NCI-H774 (cell line): ENCODE results near the gene SDF2.
A peak's percentile ranks its signal among the peaks of the same experiment; 100 is the strongest.
"Not testable (repeated sequence)": the region's sequence is repeated elsewhere in the genome, so short reads cannot be mapped to it uniquely, and the experiment has no call there.

ENCODE experiments used
- DNase-seq: peaks from one replicate; lab custom pipeline; 2025; lab: John Stamatoyannopoulos, UW

The SDF2 gene

DNA sequence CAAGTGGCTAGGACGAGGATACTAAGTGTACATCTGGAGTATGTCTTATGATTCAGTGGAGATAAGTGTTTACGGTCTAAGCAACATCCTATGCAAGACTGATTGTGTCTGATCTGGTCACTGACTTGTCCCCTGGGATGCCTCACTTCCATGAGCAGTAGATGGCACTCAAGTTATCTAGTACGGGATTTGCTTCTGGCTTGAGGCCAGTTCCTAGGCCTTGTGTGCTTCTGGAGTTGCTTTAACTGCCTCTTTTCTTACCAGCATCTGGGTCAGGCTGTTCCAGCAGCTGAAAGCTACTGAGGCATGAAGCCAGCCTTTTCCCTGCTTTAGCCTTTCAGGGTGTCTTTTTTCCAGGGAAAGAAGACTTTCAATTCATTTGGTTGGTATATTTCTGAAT lies 23.3 kb upstream of the SDF2 start:
- DNase-seq: no peak

DNA sequence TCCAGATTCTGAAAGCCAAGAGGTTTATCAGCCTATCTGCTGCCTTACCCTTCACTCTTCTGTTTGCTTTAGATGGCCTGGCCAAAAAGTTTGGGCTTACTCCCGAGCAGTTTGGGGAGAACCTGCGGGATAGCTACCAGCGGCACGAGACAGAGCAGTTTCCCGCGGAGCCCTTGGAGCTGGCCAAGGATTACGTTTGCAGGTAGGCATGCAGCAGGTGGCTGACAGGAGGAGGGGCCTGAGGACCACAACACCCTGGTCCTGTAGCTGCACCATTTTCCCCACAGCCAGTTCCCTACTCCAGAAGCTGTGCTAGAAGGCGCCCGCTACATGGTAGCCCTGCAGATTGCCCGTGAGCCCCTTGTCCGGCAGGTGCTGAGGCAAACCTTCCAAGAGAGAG lies 20.9 kb upstream of the SDF2 start:
- no peak for DNase-seq

DNA sequence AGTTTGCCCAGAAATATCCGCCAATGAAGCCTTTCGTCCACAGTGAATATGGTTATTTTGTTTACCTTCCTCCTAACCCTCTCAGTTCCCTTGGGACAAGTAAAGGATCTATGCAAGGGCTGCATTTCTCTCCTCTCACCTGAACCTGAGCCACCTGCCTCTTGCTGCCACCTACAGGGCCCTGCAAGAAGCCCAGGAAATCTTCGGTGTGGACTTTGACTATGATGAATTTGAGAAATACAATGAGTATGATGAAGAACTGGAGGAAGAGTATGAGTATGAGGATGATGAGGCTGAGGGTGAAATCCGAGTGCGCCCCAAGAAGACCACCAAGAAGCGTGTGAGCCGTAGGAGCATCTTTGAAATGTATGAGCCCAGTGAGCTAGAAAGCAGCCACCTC lies 14.3 kb upstream of the SDF2 start:
- DNase-seq: no peak

DNA sequence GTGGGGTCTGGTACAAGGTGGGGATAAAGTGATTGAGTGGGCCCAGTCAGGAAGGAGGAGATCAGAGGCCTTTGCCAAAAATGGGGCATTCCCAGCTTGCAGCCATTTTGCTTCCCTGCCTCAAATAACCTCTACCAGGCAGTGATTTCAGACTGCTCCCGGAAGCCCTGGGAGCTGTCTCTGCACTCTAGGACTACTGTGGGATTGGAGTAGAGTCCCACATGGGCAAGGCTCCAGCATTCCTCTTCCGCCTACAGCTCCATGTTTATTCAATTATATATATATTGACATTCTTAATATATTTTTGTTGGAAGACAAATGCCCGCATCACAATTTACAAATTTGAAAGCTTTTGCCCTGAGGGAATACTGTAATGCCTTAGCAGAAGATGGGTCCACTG lies 13.8 kb upstream of the SDF2 start:
- DNase-seq: no peak

DNA sequence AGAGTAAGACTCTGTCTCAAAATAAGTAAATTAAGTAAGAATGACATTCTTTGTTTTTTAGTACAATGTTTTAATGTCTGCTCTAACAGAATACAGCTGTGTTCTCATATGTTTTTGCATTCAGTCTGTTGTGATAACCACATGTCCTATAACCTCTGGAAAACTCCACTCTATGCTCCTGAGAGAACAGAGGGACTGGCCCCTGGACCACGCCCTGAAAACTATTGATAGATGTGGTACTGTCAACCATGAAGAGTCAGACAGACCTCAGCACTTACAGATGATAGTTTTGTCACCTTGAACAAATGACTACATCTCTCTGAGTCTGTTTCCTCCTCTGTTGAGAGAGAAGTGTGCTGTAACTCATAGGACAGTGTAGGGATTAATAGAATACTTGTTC lies 8.2 kb upstream of the SDF2 start:
- no peak for DNase-seq

DNA sequence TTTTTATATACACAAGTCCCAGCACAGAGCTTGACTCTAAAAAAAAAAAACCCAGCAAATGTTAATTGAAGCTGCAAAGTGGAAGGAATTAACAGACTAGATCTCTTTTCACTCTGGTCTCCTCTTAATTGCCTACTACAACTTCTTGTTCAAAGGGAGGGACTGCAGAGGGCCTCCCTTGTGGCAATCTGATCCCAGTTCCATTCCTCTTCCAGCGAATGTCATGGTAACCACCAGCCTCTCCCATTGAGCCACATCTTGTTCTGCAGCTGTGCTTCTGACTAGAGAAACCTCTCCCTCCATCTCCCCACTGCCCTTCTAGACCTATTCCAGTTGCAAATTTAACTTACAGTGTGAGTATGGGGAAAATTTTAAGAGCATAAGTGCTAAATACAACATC lies 6.2 kb upstream of the SDF2 start:
- DNase-seq: no peak

DNA sequence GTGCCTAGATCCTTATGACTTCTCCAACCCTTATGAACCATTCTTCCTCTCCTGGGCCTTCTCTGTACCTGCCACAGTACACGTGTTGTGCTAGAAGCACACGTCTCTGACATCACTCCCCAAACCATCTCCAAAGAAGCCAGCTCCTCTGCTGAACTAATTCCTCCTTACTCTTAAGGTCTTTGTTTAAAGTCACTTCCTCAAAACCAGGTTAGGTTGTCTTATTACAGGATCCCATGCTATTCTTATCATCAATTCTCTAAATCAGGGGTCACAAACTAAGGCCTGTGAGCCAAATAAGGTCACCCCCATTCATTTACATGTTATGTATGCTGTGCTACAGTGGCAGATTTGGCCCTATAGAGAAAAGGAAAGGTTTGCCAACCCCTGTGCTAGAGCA lies 4.3 kb upstream of the SDF2 start:
- no peak for DNase-seq

DNA sequence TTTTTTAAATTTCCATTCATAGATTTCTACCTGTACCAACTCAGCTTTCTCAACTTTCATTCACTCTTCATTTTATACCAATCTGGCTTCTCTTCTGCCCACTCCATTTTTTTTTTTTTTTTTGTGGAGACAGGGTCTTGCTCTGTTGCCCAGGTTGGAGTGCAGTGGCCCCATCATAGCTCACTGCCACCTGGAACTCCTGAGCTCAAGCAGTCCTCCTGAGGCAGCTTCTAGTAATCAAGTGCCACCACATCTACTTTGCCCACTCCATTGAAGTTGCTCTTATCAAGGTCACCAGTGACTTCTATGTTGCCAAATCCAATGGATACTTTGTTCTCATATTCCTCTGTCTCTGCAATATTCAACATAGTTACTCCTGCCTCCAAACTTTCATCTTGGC lies 2.0 kb upstream of the SDF2 start:
- no peak for DNase-seq

DNA sequence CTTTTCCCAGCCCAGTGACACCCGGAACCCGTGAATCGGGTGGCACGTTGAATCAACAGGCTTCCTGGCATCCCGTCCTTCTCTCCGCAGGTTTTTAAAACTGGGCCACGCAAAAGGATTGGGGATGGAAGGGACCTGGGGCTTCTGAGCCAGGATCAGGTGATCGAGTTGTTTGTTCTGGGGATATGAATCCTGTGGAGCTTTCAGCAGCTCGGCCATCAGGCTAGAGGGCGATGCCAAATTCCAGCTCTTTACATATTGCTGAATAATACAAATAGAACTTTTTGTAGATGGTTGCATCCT lies 772 bp upstream of the SDF2 start:
- DNase-seq: no peak

DNA sequence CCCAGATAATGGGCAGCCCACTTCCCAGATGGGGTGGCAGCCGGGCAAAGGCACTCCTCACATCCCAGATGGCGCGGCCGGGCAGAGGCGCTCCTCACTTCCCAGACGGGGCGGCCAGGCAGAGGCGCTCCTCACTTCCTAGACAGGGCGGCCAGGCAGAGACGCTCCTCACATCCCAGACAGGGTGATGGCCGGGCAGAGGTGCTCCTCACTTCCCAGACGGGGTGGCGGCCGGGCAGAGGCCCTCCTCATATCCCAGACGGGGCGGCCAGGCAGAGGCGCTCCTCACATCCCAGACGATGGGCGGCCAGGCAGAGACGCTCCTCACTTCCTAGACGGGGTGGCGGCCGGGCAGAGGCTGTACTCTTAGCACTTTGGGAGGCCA lies 2.2 kb downstream of the SDF2 start:
- not testable (repeated sequence) for DNase-seq

DNA sequence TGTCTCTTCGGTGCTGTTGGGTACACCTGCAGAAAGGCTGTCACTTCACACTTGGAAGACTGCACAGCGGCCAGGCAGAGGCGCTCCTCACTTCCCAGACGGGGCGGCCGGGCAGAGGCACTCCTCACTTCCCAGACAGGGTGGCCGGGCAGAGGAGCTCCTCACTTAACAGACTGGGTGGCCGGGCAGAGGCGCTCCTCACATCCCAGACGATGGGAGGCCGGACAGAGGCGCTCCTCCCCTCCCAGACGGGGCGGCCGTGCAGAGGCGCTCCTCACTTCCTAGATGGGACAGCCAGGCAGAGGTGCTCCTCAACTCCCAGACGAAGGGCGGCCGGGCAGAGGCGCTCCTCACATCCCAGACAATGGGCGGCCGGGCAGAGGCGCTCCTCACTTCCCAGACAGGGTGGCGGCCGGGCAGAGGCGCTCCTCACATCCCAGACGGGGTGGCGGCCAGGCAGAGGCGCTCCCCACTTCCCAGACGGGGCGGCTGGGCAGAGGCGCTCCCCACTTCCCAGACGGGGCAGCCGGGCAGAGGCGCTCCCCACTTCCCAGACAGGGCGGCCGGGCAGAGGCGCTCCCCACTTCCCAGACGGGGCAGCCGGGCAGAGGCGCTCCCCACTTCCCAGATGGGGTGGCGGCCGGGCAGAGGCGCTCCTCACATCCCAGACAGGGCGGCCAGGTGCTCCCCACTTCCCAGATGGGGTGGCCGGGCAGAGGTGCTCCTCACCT lies 2.8 kb downstream of the SDF2 start:
- not testable (repeated sequence) for DNase-seq

DNA sequence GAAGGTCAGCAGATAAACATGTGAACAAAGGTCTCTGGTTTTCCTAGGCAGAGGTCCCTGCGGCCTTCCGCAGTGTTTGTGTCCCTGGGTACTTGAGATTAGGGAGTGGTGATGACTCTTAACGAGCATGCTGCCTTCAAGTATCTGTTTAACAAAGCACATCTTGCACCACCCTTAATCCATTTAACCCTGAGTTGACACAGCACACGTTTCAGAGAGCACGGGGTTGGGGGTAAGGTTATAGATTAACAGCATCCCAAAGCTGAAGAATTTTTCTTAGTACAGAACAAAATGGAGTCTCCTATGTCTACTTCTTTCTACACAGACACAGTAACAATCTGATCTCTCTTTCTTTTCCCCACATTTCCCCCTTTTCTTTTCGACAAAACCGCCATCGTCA lies 3.4 kb downstream of the SDF2 start:
- not testable (repeated sequence) for DNase-seq

DNA sequence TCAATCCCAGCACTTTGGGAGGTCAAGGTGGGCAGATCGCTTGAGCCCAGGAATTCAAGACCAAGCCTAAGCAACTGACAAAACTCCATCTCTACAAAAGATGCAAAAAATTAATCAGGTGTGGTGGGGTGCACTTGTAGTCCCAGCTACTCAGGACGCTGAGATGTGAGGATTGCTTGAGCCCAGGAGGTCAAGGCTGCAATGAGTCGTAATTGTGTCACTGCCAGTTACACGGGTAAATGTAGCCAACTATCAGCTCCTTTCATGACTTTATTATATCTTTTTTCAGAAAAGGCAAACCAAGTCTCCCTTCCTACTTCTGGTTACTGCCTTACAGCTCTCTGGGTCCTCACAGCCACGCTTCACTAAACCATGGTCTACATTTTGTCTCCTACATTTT lies 4.0 kb downstream of the SDF2 start:
- DNase-seq: no peak

DNA sequence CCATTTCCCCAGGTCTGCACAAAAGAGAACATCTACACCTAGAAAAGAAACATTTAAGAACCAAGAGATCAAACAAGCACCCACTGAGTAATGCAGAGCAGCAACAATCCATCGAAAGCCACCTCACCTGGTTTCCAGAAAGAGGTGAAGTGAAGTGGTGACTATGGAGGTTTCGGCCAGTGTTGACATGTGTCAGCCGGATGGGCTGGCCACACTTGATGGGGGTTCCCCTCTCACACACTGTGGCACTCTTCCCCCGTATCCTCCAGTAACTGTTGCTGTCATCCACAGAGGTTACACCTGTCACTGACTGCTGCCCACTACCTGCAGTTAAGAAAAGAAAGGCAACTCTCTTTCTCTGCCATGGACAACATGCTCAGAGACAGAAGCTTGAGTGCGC lies 6.5 kb downstream of the SDF2 start:
- no peak for DNase-seq

DNA sequence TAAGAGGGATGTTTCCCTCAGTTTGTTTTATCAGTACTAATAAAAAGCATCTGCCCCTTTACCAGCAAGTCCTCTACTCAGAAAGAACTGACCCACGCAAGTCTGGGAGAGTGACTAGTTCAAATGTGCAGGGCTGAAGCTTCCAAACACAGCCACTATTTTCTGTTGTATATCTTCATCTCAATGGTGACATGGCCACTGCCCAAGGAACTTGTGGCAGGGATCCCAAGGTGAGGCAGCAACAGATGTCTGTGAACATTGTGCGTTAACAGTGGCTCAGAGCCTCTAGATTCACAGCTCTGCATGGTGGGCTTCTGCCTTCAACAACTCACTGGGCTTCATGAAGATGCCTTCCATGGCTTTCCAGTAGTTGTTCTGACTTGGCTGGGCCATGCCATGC lies 13.0 kb downstream of the SDF2 start:
- DNase-seq: no peak

DNA sequence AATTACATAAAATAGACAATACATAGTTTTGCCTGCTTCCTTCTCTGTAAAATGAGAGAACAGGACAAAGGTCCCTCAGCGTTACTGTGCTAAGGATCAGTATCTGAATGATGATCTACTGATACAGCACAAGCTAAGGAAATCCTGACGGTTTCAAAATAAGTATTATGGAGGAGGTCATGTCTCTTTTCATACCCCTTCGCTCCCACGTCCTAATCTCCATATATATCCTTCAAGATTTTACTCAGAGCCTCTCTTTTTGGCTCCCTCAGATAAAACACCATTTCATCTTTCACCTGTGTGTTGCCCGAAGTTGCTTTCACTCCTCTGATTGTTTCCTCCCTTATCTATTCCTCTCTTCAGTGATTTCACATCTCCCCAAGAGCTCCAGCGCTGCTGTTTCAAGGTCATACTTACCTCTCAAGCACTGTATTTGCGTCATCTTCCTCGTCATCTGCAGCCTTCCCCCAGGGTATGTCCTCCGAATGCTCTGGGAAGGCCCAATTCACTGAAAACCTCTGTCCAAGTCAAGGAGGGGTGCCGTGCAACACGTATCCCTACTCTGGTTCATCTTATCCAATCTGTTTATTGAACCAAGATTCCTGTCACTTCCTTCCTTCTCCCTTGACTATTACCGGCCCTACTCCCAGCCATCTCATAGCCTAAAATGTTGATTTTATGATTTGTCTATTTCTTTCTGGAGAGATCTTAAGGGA lies 15.5 kb downstream of the SDF2 start:
- no peak for DNase-seq

DNA sequence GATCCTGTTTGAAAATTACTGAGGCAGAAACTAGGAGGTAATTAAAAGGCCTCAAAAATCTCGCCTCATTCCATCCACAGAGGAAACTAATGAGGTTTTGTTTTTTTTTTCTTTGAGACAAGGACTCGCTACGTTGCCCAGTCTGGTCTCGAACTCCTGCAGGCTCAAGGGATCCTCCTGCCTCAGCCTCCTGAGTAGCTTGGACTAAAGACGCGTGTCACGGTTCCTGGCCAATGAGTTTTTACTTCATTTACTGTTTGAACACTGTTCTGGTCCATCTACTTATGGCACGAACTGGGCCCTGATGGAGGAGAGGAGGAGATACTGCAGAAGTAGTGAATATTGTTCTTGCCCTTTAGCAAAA lies 16.1 kb downstream of the SDF2 start:
- no peak for DNase-seq

DNA sequence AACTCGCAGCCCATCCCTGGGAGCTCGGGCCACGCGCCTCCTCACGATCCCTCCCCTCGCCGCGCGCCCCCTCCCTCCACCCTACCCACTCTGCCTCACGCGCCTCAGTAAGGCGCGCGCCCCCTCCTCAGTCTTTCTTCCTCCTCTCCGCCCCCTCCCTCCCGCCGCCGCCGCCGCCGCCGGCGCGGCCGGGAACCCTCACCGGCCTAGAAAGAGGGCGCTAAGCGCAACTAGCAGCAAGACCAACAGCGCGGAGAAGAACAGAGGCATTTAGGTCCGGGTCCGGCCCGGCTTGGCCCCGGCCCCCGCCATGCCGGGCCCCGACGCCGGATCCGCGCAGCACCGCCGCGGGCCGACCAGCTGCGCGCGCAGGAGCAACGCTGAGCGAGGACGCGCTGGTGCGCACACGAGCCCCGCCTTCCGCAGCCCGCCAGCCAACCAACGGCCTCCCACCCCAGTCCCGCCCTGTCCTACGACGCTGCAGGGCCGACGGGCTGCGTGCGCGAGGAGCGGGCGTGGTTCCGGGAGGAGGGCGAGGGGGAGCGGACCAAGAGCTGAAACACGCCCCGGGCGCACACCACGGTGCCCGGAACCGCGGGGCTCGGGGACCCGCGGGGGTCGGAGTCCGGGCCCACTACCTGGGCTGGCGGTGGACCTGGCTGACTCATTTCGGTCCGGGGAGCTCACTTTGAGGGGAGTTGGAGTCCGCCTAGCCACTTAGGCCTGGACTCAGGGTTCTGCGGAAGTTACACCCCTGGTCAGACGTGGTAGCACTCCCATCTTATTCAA lies 16.7 kb downstream of the SDF2 start, which contains the start of gene BLTP2:
BLTP2 (minus strand) TSS at position 372 of the 789 bp plus-strand sequence; CDS start at position 270, 102 bp downstream.
- peak; percentile 97 for DNase-seq

DNA sequence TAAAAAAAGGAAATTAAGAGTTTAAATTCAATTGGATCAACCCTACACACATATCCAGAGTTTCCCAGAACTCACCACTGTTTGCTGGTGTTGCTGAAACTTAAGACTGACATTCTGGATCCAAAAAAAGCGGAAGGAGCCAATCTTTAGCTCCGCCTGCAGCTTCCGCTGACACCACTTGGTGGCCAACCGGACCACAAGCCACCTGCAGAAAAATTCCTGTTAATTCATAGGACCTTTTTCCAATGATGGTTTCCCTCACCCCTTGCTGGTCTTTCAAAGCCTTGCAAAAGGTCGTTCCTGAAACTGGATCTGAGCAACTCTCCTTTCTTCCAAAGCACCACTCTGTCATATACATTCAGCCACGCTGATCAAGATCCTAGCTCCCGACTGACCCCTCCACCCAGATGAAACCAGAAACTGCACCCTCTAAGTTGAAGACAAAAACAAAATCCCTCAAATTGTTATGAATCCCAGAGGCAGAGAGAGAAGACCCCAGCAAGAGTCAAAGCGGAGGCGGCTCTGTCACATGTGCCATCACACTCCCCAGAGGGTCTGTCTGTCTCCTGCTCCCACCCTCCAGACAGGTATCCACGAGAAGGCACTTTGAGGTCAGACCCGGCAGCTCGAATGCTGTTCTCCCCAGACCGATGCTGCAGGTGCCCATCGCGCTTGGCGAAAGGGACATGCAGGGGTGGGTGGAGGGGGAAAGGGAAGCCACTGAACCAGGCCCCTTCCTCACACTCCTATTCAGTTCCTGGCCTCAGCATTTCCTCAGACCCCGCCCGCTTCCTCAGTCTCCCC lies 17.5 kb downstream of the SDF2 start:
- DNase-seq: peak; percentile 13

DNA sequence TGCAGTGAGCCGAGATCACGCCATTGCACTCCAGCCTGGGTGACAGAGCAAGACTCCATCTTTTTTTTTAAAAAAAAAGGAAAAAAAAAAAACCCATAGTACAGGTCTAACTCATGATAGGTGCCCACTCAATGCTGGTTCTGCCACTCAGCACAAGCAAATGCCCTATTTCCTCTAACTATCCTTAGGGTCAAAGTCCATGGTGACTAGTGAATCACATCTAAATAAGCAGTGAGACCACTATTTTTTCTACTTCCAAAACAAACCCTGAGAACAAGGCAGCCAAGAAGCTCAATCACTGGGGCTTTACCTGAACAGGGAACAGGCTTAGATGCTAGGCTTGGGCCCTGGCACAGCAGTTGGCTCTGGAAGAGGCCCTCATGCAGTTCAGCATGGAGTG lies 20.1 kb downstream of the SDF2 start:
- no peak for DNase-seq

DNA sequence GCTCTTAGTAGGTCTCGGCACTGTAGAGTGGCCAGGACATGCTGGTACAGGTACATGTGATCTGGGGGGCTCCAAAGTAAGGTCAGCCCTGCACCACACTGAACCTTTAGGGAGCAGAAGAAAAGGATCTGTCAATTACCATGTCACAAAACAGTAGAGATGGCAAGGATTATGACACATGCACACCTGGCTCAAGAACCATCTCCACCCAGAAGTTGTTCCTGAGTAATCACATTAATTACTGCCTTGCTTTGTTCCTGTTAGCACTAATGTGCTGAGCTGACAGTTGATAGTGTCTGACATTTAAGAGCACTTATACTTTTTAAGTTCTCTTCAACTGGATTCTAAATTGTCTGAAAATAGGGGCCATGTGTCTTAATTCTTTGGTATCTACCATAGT lies 26.2 kb downstream of the SDF2 start:
- no peak for DNase-seq

DNA sequence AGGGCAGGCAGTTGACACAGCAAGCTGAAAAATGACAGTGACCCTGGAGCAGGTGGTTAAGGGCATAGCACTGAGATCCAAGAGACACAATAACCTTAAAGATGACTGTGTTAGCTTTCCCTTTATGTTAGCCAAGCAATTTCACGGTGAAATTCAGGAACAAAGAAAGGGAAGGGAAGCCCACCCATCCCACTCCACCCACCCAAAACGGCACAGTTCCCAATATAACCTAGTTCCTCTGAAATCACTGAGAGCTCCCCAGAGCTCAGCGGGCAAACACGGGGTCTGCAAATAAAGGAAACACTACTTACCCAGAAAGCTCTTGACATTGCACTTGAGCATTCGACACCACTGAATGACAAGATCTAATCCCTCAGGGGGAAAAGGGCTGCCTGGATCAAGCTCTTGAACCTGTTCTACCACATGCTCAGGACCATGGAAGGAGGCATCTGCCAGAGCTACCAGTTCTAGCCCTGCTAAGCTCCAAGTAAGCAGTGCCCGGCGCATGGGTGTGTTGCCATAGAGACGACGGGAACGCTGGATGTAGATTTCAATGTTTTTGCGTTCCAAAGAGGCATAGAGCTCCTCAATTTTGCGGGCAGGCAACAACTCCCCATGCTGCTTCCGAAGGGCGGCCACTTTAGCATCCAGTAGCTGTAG lies 27.4 kb downstream of the SDF2 start:
- no peak for DNase-seq
